Lung (tissue), 12 donors: ENCODE measurements around the gene TLE5. TPM values are rescaled to one million over a fixed set of nuclear protein-coding genes. Genes with fewer than 3 reads are reported as not detected.
A peak's percentile ranks its signal among the peaks of the same experiment; 100 is the strongest.
"Not testable (repeated sequence)": the region's sequence is repeated elsewhere in the genome, so short reads cannot be mapped to it uniquely, and the experiment has no call there.

Experiments used
- ATAC-seq: fragments of 200-7000 bp; cut with Tn5 transposase; one replicate; pipeline ENCODE4 v1.9.1; 2020; ENCODE audit warnings: moderate number of reproducible peaks; ENCODE audit not compliant: insufficient read depth, low FRiP score
- DNase-seq, 3 donors: peaks; one replicate each; pipeline ENCODE4 v3.0.0-alpha.2; 2013 to 2017
- H3K27ac ChIP-seq, 2 donors: one replicate each; pipeline ENCODE4 v1.5.1; 2013; ENCODE audit warnings: mild to moderate bottlenecking in 2 of 2, moderate library complexity in 2 of 2, control low read depth in 1 of 2, inconsistent platforms in 1 of 2, low read depth in 1 of 2, low read length in 1 of 2
- H3K27me3 ChIP-seq, 3 donors: one replicate each; pipeline ENCODE4 v1.5.1; 2013; ENCODE audit warnings: low read length in 2 of 3; ENCODE audit not compliant: control insufficient read depth in 3 of 3, insufficient read depth in 3 of 3
- H3K36me3 ChIP-seq, 4 donors: one replicate each; pipeline ENCODE4 v1.5.1; 2013; ENCODE audit warnings: low read length in 4 of 4, mild to moderate bottlenecking in 1 of 4, moderate library complexity in 1 of 4; ENCODE audit not compliant: control insufficient read depth in 4 of 4, insufficient read depth in 4 of 4
- H3K4me1 ChIP-seq, 5 donors: one replicate each; pipeline ENCODE4 v1.5.1; 2013; ENCODE audit warnings: low read length in 5 of 5, mild to moderate bottlenecking in 2 of 5, moderate library complexity in 1 of 5; ENCODE audit not compliant: control insufficient read depth in 5 of 5, insufficient read depth in 5 of 5
- H3K4me3 ChIP-seq: one replicate; pipeline ENCODE4 v1.5.1; 2013; ENCODE audit warnings: mild to moderate bottlenecking, control low read depth, moderate library complexity
- H3K9ac ChIP-seq, 2 donors: one replicate each; pipeline ENCODE4 v1.5.1; 2013; ENCODE audit warnings: low read length in 2 of 2, control low read depth in 1 of 2; ENCODE audit not compliant: insufficient read depth in 1 of 2
- H3K9me3 ChIP-seq, 4 donors: one replicate each; pipeline ENCODE4 v1.5.1; 2013; ENCODE audit warnings: low read length in 3 of 4, mild to moderate bottlenecking in 1 of 4, moderate library complexity in 1 of 4; ENCODE audit not compliant: control insufficient read depth in 4 of 4, insufficient read depth in 3 of 4
- WGBS, 2 donors: extraction: QIAGEN DNeasy Blood & Tissue Kit; methylation state at CpG; one replicate each; pipeline ENCODE4 v1.1.7; 2013; 5-methylcytosine and 5-hydroxymethylcytosine counted together
- polyA plus RNA-seq, 2 donors: library from polyadenylated mRNA; stranded (reverse); fragments of 200-250 nt; gene quantifications; one replicate each; pipeline ENCODE4 v1.2.1, GENCODE V29; 2013
- total RNA-seq, 2 donors: library from RNA; depleted of rRNA in 1 of 2; stranded (reverse); fragments of >200 nt in 1 of 2; gene quantifications; one replicate each; pipeline ENCODE4 v1.2.1, GENCODE V29; 2014 to 2021
- TF ChIP-seq, protein P1 (sequence below): IDR thresholded peaks from 2 replicates; pipeline ENCODE4 v1.5.1; 2012; ENCODE audit warnings: mild to moderate bottlenecking; ENCODE audit errors: control extremely low read depth, extremely low read depth
- donor health status: control.
- donor health status: control.
- donor health status: Bipolar disorder and iron deficiency.
- donor health status: healthy.
- donor health status: DM: yes; HTN: yes; CAD: no.

TLE5 gene
- total and polyA plus RNA-seq, 4 donors = 179 to 797 (median 410) TPM

DNA sequence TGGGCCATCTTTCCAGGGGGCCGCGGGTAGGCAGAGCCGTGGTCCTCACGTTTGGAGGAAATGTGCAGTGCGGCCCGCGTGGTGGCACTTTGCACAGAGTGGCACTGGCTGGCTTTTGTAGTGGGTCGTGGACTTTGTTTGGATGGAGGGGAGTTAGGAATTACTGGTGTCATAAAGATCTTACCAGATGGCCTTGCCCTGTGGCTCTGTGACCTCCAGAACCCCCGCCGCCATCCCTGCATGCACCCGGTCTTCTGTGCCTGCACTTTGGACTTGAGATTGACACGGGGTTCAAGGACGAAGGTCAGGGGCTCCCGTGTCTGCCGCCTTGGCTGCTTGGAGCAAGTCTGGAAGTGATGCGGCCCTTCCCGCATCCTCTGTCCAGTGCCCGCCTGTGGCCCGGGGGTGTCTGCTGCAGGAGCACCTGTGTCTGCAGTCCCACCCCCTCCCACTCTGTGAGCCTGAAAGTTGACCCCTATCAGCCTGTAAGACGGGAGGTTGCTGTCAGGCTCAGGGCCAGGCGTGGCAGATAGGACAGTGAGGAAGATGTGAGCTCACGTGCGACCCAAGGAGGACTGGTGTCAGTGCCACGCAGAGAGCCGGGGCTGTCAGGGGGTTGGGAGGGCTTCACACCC is 34.1 kb upstream of the TLE5 start:
- DNase-seq = no peak
- peak overlapping the region; percentile 82 to 85 for H3K27ac ChIP-seq
- no peaks in the 10 kb centered on the region for H3K27me3 ChIP-seq
- peaks cover 0 to 4% (median 0%) of the 10 kb centered on the region in 4 donors for H3K36me3 ChIP-seq
- peak overlapping the region; percentile 11 for H3K4me3 ChIP-seq
- H3K4me1 ChIP-seq = peaks cover 5 to 43% (median 32%) of the 10 kb centered on the region in 5 donors
- TF ChIP-seq, protein P1, sequence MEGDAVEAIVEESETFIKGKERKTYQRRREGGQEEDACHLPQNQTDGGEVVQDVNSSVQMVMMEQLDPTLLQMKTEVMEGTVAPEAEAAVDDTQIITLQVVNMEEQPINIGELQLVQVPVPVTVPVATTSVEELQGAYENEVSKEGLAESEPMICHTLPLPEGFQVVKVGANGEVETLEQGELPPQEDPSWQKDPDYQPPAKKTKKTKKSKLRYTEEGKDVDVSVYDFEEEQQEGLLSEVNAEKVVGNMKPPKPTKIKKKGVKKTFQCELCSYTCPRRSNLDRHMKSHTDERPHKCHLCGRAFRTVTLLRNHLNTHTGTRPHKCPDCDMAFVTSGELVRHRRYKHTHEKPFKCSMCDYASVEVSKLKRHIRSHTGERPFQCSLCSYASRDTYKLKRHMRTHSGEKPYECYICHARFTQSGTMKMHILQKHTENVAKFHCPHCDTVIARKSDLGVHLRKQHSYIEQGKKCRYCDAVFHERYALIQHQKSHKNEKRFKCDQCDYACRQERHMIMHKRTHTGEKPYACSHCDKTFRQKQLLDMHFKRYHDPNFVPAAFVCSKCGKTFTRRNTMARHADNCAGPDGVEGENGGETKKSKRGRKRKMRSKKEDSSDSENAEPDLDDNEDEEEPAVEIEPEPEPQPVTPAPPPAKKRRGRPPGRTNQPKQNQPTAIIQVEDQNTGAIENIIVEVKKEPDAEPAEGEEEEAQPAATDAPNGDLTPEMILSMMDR = no peak
- ATAC-seq = no peak
- WGBS, 2 donors = 47 to 57% methylated on average over 25 of the region's 25 CpGs
- H3K9me3 ChIP-seq = no peaks in the 10 kb centered on the region
- peak overlapping the region in 1 of 2 donors; percentile 3 for H3K9ac ChIP-seq

DNA sequence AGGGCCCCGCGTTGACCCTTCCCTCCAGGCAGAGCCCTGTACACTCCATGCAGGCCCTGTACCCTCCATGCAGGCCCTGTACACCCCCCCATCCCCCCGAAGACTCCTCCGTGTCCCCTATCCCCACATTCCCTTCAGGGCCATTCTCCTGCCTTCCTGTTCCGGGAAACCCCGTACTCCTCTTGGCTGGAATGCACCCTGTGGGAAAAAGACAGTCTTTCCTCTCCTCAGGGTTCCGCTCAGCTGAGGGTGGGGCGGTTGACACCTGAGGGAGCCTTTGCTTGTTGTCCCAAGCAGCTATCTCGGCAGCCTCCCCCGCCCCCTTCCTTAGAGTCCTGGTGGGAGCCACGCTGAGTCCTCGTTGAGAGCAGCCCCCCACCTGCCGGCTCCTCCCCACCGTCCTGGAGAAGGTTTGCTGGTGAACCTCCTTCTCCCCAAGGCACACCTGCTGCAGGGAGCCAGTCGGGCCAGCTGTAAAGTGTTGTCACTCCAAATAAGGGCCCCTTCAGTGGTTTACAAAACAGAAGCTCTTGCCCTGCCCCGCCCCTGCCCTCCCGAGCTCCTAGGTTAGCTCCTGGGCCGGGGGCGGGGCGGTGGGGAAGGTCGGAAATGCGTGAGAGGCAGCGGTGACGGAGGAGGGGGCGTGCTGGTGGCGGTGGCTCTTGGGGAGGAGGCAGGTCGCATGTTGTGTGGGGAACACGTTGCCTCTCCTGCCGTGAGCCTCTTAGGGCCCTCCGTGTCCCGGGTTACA is 33.3 kb upstream of the TLE5 start:
- H3K36me3 ChIP-seq = peaks cover 0 to 4% (median 0%) of the 10 kb centered on the region in 4 donors
- WGBS, 2 donors = 6 to 10% methylated on average over 31 of the region's 31 CpGs
- ATAC-seq (no peak), DNase-seq (peak in 2 of 3 donors; percentile 20 to 42)
- no peaks in the 10 kb centered on the region for H3K9me3 ChIP-seq
- TF ChIP-seq, protein P1 = no peak
- peak overlapping the region; percentile 85 to 89 for H3K27ac ChIP-seq
- H3K27me3 ChIP-seq = no peaks in the 10 kb centered on the region
- peak overlapping the region; percentile 98 for H3K4me3 ChIP-seq
- peak overlapping the region; percentile 56 to 63 for H3K9ac ChIP-seq
- H3K4me1 ChIP-seq = peaks cover 5 to 43% (median 32%) of the 10 kb centered on the region in 5 donors

DNA sequence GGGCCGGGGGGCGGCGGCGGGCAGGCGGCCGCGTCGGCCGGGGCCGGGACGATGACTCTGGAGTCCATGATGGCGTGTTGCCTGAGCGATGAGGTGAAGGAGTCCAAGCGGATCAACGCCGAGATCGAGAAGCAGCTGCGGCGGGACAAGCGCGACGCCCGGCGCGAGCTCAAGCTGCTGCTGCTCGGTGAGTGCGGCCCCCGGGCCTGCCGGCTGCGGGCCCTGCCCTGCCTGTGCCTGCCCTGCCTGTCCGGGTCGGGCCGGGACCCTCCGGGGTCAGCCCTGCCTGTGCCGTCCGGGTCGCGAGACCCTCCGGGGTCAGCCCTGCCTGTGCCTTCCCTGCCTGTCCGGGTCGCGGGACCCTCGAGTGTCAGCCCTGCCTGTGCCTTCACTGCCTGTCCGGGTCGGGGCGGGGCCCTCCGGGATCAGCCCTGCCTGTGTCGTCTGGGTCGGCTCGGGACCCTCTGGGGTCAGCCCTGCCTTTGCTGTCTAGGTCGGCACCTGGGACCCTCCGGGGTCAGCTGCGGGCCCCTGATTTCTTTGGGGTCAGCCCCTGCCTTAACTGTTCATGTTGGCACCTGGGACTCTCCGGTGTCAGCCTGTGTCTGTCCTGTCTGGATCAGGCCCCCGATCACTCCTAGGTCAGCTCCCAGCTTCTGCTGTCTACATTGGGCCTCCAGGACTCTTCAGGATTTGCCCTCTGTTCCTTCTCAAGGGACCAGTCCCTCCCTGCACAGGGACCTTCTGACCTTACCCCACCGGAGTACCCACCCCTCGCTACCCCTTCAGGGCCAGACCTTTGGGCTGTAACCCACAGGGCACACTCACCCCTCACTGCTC is 32.5 kb upstream of the TLE5 start:
- ATAC-seq = no peak

DNA sequence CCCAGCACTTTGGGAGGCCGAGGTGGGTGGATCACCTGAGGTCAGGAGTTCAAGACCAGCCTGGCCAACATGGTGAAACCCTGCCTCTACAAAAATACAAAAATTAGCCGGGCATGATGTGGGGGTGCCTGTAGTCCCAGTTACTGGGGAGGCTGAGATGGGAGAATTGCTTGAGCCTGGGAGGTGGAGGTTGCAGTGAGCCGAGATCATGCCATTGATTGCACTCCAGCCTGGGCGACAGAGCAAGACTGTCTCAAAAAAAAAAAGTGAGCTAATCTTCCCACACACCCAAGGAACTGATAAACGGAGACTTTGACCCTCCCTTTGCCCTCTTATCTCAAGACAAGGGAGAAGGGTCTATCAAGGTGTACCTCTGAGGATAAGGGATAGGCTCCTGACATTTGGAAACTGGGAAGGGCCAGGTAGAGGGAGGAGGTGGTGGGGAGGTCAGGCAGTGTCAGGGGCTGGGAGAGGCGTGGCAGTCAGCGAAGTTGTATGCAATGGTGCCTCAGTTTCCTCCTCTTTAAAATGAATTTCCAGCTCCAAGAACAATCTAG is 27.1 kb upstream of the TLE5 start:
- not testable (repeated sequence) for H3K27ac ChIP-seq, ATAC-seq, DNase-seq, H3K9ac ChIP-seq, H3K27me3 ChIP-seq, H3K4me1 ChIP-seq, H3K9me3 ChIP-seq, H3K36me3 ChIP-seq, H3K4me3 ChIP-seq
- WGBS, 2 donors = 87 to 92% methylated on average over 7 of the region's 7 CpGs

More for the DNA sequence above, 32.5 kb upstream of the TLE5 start:
- Histone ChIP-seq H3K9me3 (no peaks in the 10 kb centered on the region), H3K27ac (peak overlapping the region; percentile 83 to 89), H3K27me3 (no peaks in the 10 kb centered on the region), H3K4me1 (peaks cover 5 to 43% (median 28%) of the 10 kb centered on the region in 5 donors), H3K4me3 (peak overlapping the region; percentile 98), H3K36me3 (peaks cover 0 to 4% (median 0%) of the 10 kb centered on the region in 4 donors), H3K9ac (peak overlapping the region; percentile 53 to 56)
- TF ChIP-seq, protein P1 = no peak
- DNase-seq = peak in 2 of 3 donors; percentile 39 to 61
- 2 to 3% methylated on average over 34 to 57 of the region's 57 CpGs for WGBS, 2 donors
